Measurements from ENCODE around the gene CYBC1.

CYBC1 gene

DNA sequence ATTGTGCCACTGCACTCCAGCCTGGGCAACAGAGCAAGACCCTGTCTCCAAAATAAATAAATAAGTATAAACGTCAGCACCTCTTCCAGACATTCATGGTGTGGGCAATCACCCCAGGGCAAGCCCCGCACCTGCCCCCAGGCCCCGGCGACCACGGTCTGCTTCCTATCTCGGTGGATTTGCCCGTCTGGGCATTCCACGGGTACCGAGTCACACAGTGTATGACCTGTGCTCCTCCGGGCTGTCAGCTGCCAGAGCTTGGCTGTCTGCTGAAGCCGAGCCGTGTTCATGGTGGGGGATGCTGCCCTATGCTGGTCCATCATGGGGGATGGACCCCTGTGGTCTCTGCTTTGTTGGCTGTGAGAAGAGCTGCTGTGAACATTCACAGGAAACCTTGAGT is 15.4 kb downstream of the CYBC1 start:
- H3K4me1 Mint-ChIP-seq, result peaks cover 26% of the 10 kb centered on the region
- no peak for DNase-seq
- H3K27me3 Mint-ChIP-seq, result no peaks in the 10 kb centered on the region
- ATAC-seq, result no peak
- no peaks in the 10 kb centered on the region for H3K9me3 Mint-ChIP-seq
- H3K27ac Mint-ChIP-seq, result peak overlapping the region in 1 of 2 donors; percentile 54
- H3K4me3 Mint-ChIP-seq, result no peak overlapping the region

GRCh38 chr17:82434216-82434565 is 16.4 kb downstream of the CYBC1 start:
- Mint-ChIP-seq H3K27ac (peak overlapping the region in 1 of 2 donors; percentile 48), H3K27me3 (no peaks in the 10 kb centered on the region), H3K4me3 (no peak overlapping the region), H3K9me3 (no peaks in the 10 kb centered on the region), H3K4me1 (peaks cover 36% of the 10 kb centered on the region)
- peak; percentile 64 for ATAC-seq
- DNase-seq, result no peak

DNA sequence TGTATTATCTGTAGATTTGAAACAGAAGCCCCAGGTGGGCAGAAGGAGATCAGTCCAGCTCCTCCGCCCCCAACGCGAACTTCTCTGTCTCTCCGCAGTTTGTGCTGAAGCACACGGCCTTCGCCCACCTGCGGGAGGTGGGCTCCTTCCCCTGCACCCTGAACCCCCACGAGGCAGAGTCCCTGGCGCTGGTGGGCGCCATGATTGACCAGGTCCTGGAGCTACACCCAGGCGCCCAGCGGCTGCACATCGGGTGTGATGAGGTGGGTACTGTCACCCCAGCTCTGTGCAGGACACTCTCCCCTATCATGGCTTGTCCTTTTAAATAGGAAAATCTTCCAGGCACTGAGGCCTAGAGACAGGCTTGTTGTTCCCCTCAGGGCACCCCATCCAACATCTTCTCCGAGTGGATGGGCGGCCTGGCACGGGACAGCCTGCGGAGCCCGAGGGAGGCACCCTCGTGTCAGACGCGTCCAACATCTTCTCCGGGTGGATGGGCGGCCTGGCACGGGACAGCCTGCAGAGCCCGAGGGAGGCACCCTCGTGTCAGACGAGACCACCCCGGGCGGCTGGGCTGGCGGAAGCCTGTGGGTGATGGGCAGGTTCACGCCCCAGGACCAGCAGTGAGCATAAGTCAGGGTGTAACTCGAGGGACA is 16.9 kb downstream of the CYBC1 start:
- DNase-seq (no peak), ATAC-seq (no peak)
- Mint-ChIP-seq H3K4me3 (no peak overlapping the region), H3K27me3 (no peaks in the 10 kb centered on the region), H3K4me1 (peaks cover 36% of the 10 kb centered on the region), H3K27ac (peak overlapping the region in 1 of 2 donors; percentile 30), H3K9me3 (no peaks in the 10 kb centered on the region)

GRCh38 chr17:82432017-82432416 is 18.5 kb downstream of the CYBC1 start:
- DNase-seq, result no peak
- H3K4me1 Mint-ChIP-seq, result peaks cover 36% of the 10 kb centered on the region
- H3K4me3 Mint-ChIP-seq, result no peak overlapping the region
- no peaks in the 10 kb centered on the region for H3K27me3 Mint-ChIP-seq
- no peaks in the 10 kb centered on the region for H3K9me3 Mint-ChIP-seq
- H3K27ac Mint-ChIP-seq, result peak overlapping the region in 1 of 2 donors; percentile 69
- no peak for ATAC-seq

DNA sequence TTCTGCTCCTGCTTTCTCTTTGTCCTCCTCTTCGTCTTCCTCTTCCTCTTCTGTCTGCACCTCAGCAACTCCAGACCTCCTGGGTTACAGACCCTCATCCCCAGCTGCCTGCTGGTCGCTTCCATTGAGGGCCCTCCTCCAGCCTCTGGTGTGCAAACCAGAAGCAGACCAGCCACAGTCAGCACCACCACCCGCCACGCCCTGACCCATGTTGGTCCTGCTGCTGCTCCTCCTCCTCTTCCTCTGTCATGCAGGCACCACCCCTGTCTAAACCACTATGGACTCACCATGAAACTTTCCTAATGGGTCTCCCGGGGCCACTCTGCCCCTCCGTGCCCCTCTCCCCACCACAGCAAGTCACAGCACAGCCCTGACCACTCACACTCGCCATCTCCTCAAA is 20.7 kb downstream of the CYBC1 start:
- H3K27ac Mint-ChIP-seq, result peak overlapping the region; percentile 16 to 79
- no peak overlapping the region for H3K4me3 Mint-ChIP-seq
- H3K27me3 Mint-ChIP-seq, result no peaks in the 10 kb centered on the region
- no peak for DNase-seq
- H3K9me3 Mint-ChIP-seq, result no peaks in the 10 kb centered on the region
- ATAC-seq, result no peak
- peaks cover 30% of the 10 kb centered on the region for H3K4me1 Mint-ChIP-seq

GRCh38 chr17:82428546-82428945 is 22.0 kb downstream of the CYBC1 start:
- Mint-ChIP-seq H3K4me3 (no peak overlapping the region), H3K27me3 (no peaks in the 10 kb centered on the region), H3K27ac (no peak overlapping the region), H3K4me1 (peaks cover 23% of the 10 kb centered on the region), H3K9me3 (no peaks in the 10 kb centered on the region)
- ATAC-seq (no peak), DNase-seq (no peak)

DNA sequence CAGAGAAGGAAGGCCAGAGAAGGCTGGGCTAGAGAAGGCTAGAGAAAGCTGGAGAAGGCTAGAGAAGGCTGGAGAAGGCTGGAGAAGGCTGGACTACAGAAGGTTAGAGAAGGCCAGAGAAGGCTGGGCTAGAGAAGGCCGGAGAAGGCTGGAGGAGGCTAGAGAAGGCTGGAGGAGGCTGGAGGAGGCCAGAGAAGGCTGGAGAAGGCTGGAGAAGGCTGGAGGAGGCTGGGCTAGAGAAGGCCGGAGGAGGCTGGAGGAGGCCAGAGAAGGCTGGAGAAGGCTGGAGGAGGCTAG is 25.7 kb downstream of the CYBC1 start:
- ATAC-seq (no peak), DNase-seq (no peak)
- H3K9me3 Mint-ChIP-seq, result no peaks in the 10 kb centered on the region
- H3K27ac Mint-ChIP-seq, result peak overlapping the region in 1 of 2 donors; percentile 88
- H3K27me3 Mint-ChIP-seq, result no peaks in the 10 kb centered on the region
- H3K4me3 Mint-ChIP-seq, result no peak overlapping the region
- H3K4me1 Mint-ChIP-seq, result peaks cover 19% of the 10 kb centered on the region

GRCh38 chr17:82424001-82424862 is 26.3 kb downstream of the CYBC1 start:
- Mint-ChIP-seq H3K9me3 (no peaks in the 10 kb centered on the region), H3K4me1 (peaks cover 18% of the 10 kb centered on the region), H3K4me3 (no peak overlapping the region), H3K27ac (peak overlapping the region in 1 of 2 donors; percentile 88), H3K27me3 (no peaks in the 10 kb centered on the region)
- ATAC-seq (peak; percentile 64), DNase-seq (peak; percentile 40 to 58)

- Mint-ChIP-seq H3K27ac (peak overlapping the region in 1 of 2 donors; percentile 46), H3K4me3 (peak overlapping the region; percentile 78 to 80), H3K9me3 (no peaks in the 10 kb centered on the region), H3K27me3 (no peaks in the 10 kb centered on the region), H3K4me1 (peaks cover 32% of the 10 kb centered on the region)
- DNase-seq (no peak), ATAC-seq (no peak)
These were observed 31.0 kb downstream of the CYBC1 start for GRCh38 chr17:82419540-82419939.

- ATAC-seq (peak; percentile 96), DNase-seq (peak; percentile 86 to 93)
- H3K27me3 Mint-ChIP-seq, result no peaks in the 10 kb centered on the region
- no peaks in the 10 kb centered on the region for H3K9me3 Mint-ChIP-seq
- H3K4me1 Mint-ChIP-seq, result peaks cover 34% of the 10 kb centered on the region
- peak within 1 kb of the TSS; percentile 78 to 80 for H3K4me3 Mint-ChIP-seq
- H3K27ac Mint-ChIP-seq, result peak within 1 kb of the TSS in 1 of 2 donors; percentile 46
These were observed 32.3 kb downstream of the CYBC1 start, which contains the start of the genes HEXD and OGFOD3 for GRCh38 chr17:82418001-82418986. Gene HEXD (plus strand): TSS chr17:82418347. CDS start chr17:82419800, 1,453 bp downstream. Gene OGFOD3 (minus strand): TSS chr17:82418586. CDS start chr17:82418485, 101 bp downstream.

DNA sequence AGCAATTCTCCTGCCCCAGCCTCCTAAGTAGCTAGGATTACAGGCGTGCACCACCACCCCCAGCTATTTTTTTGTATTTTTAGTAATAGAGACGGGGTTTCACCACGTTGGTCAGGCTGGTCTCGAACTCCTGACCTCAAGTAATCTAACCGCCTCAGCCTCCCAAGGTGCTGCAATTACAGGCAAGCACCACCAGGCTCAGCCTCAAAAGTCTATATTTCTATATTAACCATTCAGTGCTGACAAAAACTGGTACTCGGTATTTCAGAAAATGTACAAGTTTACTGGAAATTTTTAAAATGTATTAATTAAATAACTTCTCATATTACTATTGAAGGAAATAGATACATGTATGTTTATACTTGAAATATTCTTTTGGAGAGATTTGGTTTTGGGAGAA is 33.8 kb downstream of the CYBC1 start:
- Mint-ChIP-seq H3K4me1 (peaks cover 34% of the 10 kb centered on the region), H3K9me3 (no peaks in the 10 kb centered on the region), H3K4me3 (no peak overlapping the region), H3K27me3 (no peaks in the 10 kb centered on the region), H3K27ac (no peak overlapping the region)
- ATAC-seq, result no peak
- no peak for DNase-seq

GRCh38 chr17:82416264-82416663 is 34.3 kb downstream of the CYBC1 start:
- no peak for DNase-seq
- Mint-ChIP-seq H3K27me3 (no peaks in the 10 kb centered on the region), H3K9me3 (no peaks in the 10 kb centered on the region), H3K27ac (no peak overlapping the region), H3K4me3 (no peak overlapping the region), H3K4me1 (peaks cover 34% of the 10 kb centered on the region)
- ATAC-seq, result no peak

- no peak for DNase-seq
- no peak for ATAC-seq
- no peak overlapping the region for H3K4me3 Mint-ChIP-seq
- H3K9me3 Mint-ChIP-seq, result no peaks in the 10 kb centered on the region
- H3K27ac Mint-ChIP-seq, result no peak overlapping the region
- H3K4me1 Mint-ChIP-seq, result peaks cover 34% of the 10 kb centered on the region
- H3K27me3 Mint-ChIP-seq, result no peaks in the 10 kb centered on the region
These were observed 34.8 kb downstream of the CYBC1 start for GRCh38 chr17:82415786-82416185.

GRCh38 chr17:82415336-82415735 is 35.2 kb downstream of the CYBC1 start:
- Mint-ChIP-seq H3K4me1 (peaks cover 34% of the 10 kb centered on the region), H3K27ac (no peak overlapping the region), H3K9me3 (no peaks in the 10 kb centered on the region), H3K4me3 (no peak overlapping the region), H3K27me3 (no peaks in the 10 kb centered on the region)
- DNase-seq (no peak), ATAC-seq (no peak)

DNA sequence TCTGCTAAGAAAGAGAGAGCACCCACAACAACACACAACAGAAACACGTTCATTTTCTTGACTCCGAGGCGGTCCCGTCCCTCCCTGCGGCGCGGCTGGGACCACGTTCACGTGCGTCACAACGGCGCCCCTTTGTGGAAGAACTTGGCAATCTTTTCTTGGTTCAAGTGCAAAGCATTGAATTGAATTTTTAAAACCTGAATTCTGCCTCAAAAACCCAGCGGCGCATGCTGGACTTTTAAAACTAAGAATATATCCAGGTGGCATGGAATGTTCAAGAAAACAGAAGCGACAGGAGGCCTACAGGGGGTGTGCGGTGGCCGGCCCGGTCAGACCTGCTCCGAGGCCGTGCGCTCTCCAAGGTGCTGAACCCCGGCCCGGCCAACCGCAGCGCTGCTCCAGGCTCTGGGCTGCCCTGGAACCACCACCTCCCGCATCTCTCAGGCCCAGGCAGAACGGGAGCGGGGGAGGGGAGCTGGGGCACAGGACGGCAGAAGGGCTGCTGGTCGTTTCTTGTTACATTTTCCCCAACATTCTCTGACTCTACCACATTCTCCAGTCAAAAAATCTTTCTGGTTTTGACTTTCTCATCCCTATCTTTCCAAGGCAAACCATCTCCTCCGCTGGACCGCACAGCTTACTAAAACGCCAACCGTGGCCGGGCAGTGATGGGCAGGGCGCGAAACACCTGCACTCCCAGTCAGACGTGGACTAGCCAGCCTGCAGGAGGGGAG is 35.8 kb downstream of the CYBC1 start:
- peak; percentile 72 to 76 for DNase-seq
- H3K4me1 Mint-ChIP-seq, result peaks cover 28% of the 10 kb centered on the region
- H3K27ac Mint-ChIP-seq, result peak overlapping the region in 1 of 2 donors; percentile 40
- no peaks in the 10 kb centered on the region for H3K9me3 Mint-ChIP-seq
- no peak overlapping the region for H3K4me3 Mint-ChIP-seq
- H3K27me3 Mint-ChIP-seq, result no peaks in the 10 kb centered on the region
- ATAC-seq, result peak; percentile 46

Data from stimulated activated naive CD8-positive, alpha-beta T cell treated with anti-CD3 and anti-CD28 coated beads, Interleukin-15, amount 100 ng/mL, for 72 hours (primary cell).